Activated CD4-positive, alpha-beta T cell treated with anti-CD3 and anti-CD28 coated beads, Interleukin-2, amount 10 ng/mL, durations not matched to agents 7 days and 5 days (primary cell): ENCODE measurements around the gene ADGRF5. TPM values are rescaled to one million over a fixed set of nuclear protein-coding genes. Genes with fewer than 3 reads are reported as not detected.

Experiments used
- CTCF ChIA-PET: fragments of 350-600 bp; sonication (Branson Sonifier 250); formaldehyde crosslinking; loops from one replicate; lab custom pipeline; 2021; ENCODE audit warnings: antibody characterized with exemption; lab: Charles Lee
- POLR2A ChIA-PET: fragments of 350-600 bp; sonication (Branson Sonifier 250); formaldehyde crosslinking; loops from one replicate; lab custom pipeline; 2021; ENCODE audit warnings: antibody characterized with exemption; lab: Charles Lee
- DNase-seq: peaks from one replicate; pipeline ENCODE4 v3.0.0-alpha.2; 2020
- H3K27ac Mint-ChIP-seq: one replicate; pipeline ENCODE4 v1.8.0; 2021; ENCODE audit warnings: mild to moderate bottlenecking, moderate library complexity, mixed read lengths
- H3K27me3 Mint-ChIP-seq: one replicate; pipeline ENCODE4 v1.8.0; 2021; ENCODE audit warnings: mixed read lengths
- H3K36me3 Mint-ChIP-seq: one replicate; pipeline ENCODE4 v1.8.0; 2021; ENCODE audit warnings: low read depth, mixed read lengths
- H3K4me1 Mint-ChIP-seq: one replicate; pipeline ENCODE4 v1.8.0; 2021; ENCODE audit warnings: mixed read lengths
- H3K4me3 Mint-ChIP-seq: one replicate; pipeline ENCODE4 v1.8.0; 2021; ENCODE audit warnings: mild to moderate bottlenecking, moderate library complexity, mixed read lengths
- H3K9me3 Mint-ChIP-seq: one replicate; pipeline ENCODE4 v1.8.0; 2021; ENCODE audit warnings: mixed read lengths
- total RNA-seq, 2 experiments: library from RNA; stranded (reverse); gene quantifications; one replicate each; pipeline ENCODE4 v1.2.3, GENCODE V29; 2021

ADGRF5 gene
- total RNA-seq, 2 experiments from 2014 or later, result not detected

GRCh38 chr6:46953921-46954320, 32.2 kb upstream of the ADGRF5 start:
- Mint-ChIP-seq H3K4me3 (no peak overlapping the region), H3K36me3 (no peaks in the 10 kb centered on the region), H3K27ac (no peak overlapping the region), H3K27me3 (peaks cover 1% of the 10 kb centered on the region), H3K9me3 (no peaks in the 10 kb centered on the region), H3K4me1 (no peaks in the 10 kb centered on the region)
- no peak for DNase-seq
- CTCF ChIA-PET, result no interaction called here
- POLR2A ChIA-PET, result no interaction called here

GRCh38 chr6:46949632-46950280, 28.0 kb upstream of the ADGRF5 start:
- CTCF ChIA-PET, result no interaction called here
- POLR2A ChIA-PET, result no interaction called here
- H3K4me1 Mint-ChIP-seq, result no peaks in the 10 kb centered on the region
- no peak overlapping the region for H3K27ac Mint-ChIP-seq
- no peaks in the 10 kb centered on the region for H3K36me3 Mint-ChIP-seq
- H3K4me3 Mint-ChIP-seq, result no peak overlapping the region
- no peaks in the 10 kb centered on the region for H3K9me3 Mint-ChIP-seq
- DNase-seq, result no peak
- peaks cover 1% of the 10 kb centered on the region for H3K27me3 Mint-ChIP-seq

GRCh38 chr6:46948699-46949098, 27.0 kb upstream of the ADGRF5 start:
- Mint-ChIP-seq H3K4me3 (no peak overlapping the region), H3K27me3 (no peaks in the 10 kb centered on the region), H3K36me3 (no peaks in the 10 kb centered on the region), H3K27ac (no peak overlapping the region), H3K9me3 (no peaks in the 10 kb centered on the region), H3K4me1 (no peaks in the 10 kb centered on the region)
- no peak for DNase-seq
- CTCF ChIA-PET, result no interaction called here
- POLR2A ChIA-PET, result no interaction called here

- POLR2A ChIA-PET, result no interaction called here
Observed at GRCh38 chr6:46947497-46947896, 25.8 kb upstream of the ADGRF5 start.

GRCh38 chr6:46940433-46941226, 18.9 kb upstream of the ADGRF5 start:
- DNase-seq, result no peak
- H3K36me3 Mint-ChIP-seq, result no peaks in the 10 kb centered on the region
- no peak overlapping the region for H3K27ac Mint-ChIP-seq
- no peaks in the 10 kb centered on the region for H3K27me3 Mint-ChIP-seq
- no peak overlapping the region for H3K4me3 Mint-ChIP-seq
- H3K4me1 Mint-ChIP-seq, result no peaks in the 10 kb centered on the region
- no peaks in the 10 kb centered on the region for H3K9me3 Mint-ChIP-seq
- POLR2A ChIA-PET, result no interaction called here
- CTCF ChIA-PET, result interaction anchor here (0.6 to 0.9 kb wide), 4 partner anchors 12 to 75 kb away, joined by 4 to 6 read pairs (median 4); no protein-coding TSS in a partner anchor

More at GRCh38 chr6:46947497-46947896, 25.8 kb upstream of the ADGRF5 start:
- H3K27ac Mint-ChIP-seq, result no peak overlapping the region
- H3K27me3 Mint-ChIP-seq, result no peaks in the 10 kb centered on the region
- H3K36me3 Mint-ChIP-seq, result no peaks in the 10 kb centered on the region
- H3K4me3 Mint-ChIP-seq, result no peak overlapping the region
- CTCF ChIA-PET, result interaction anchor here (0.9 kb wide), 1 partner anchor 11 kb away, joined by 3 read pairs; no protein-coding TSS in a partner anchor
- no peak for DNase-seq
- H3K4me1 Mint-ChIP-seq, result no peaks in the 10 kb centered on the region
- no peaks in the 10 kb centered on the region for H3K9me3 Mint-ChIP-seq

- ChIA-PET CTCF (no interaction called here), POLR2A (no interaction called here)
- no peaks in the 10 kb centered on the region for H3K4me1 Mint-ChIP-seq
- H3K36me3 Mint-ChIP-seq, result no peaks in the 10 kb centered on the region
- no peak overlapping the region for H3K4me3 Mint-ChIP-seq
- no peak overlapping the region for H3K27ac Mint-ChIP-seq
- DNase-seq, result no peak
- H3K9me3 Mint-ChIP-seq, result no peaks in the 10 kb centered on the region
- no peaks in the 10 kb centered on the region for H3K27me3 Mint-ChIP-seq
Observed at GRCh38 chr6:46937642-46938041, 15.9 kb upstream of the ADGRF5 start.

- Mint-ChIP-seq H3K27me3 (no peaks in the 10 kb centered on the region), H3K4me3 (no peak overlapping the region), H3K4me1 (no peaks in the 10 kb centered on the region), H3K36me3 (no peaks in the 10 kb centered on the region), H3K27ac (no peak overlapping the region), H3K9me3 (no peaks in the 10 kb centered on the region)
- CTCF ChIA-PET, result no interaction called here
- POLR2A ChIA-PET, result no interaction called here
- DNase-seq, result no peak
Observed at GRCh38 chr6:46935687-46936086, 13.9 kb upstream of the ADGRF5 start.

GRCh38 chr6:46933751-46934150, 12.0 kb upstream of the ADGRF5 start:
- DNase-seq, result no peak
- H3K4me1 Mint-ChIP-seq, result no peaks in the 10 kb centered on the region
- no peaks in the 10 kb centered on the region for H3K9me3 Mint-ChIP-seq
- no peak overlapping the region for H3K27ac Mint-ChIP-seq
- no peaks in the 10 kb centered on the region for H3K27me3 Mint-ChIP-seq
- ChIA-PET CTCF (no interaction called here), POLR2A (no interaction called here)
- no peak overlapping the region for H3K4me3 Mint-ChIP-seq
- H3K36me3 Mint-ChIP-seq, result no peaks in the 10 kb centered on the region

GRCh38 chr6:46932526-46933319, 11.0 kb upstream of the ADGRF5 start:
- H3K27ac Mint-ChIP-seq, result no peak overlapping the region
- no peaks in the 10 kb centered on the region for H3K4me1 Mint-ChIP-seq
- no peak for DNase-seq
- CTCF ChIA-PET, result no interaction called here
- H3K36me3 Mint-ChIP-seq, result no peaks in the 10 kb centered on the region
- POLR2A ChIA-PET, result no interaction called here
- no peaks in the 10 kb centered on the region for H3K9me3 Mint-ChIP-seq
- H3K27me3 Mint-ChIP-seq, result no peaks in the 10 kb centered on the region
- no peak overlapping the region for H3K4me3 Mint-ChIP-seq

- DNase-seq, result no peak
- Mint-ChIP-seq H3K4me1 (no peaks in the 10 kb centered on the region), H3K27ac (no peak overlapping the region), H3K9me3 (no peaks in the 10 kb centered on the region), H3K27me3 (no peaks in the 10 kb centered on the region), H3K4me3 (no peak overlapping the region), H3K36me3 (no peaks in the 10 kb centered on the region)
- ChIA-PET POLR2A (no interaction called here), CTCF (no interaction called here)
Observed at GRCh38 chr6:46931416-46931815, 9.7 kb upstream of the ADGRF5 start.

- H3K36me3 Mint-ChIP-seq, result no peaks in the 10 kb centered on the region
- POLR2A ChIA-PET, result no interaction called here
- H3K4me1 Mint-ChIP-seq, result no peaks in the 10 kb centered on the region
- no peak overlapping the region for H3K4me3 Mint-ChIP-seq
- no peaks in the 10 kb centered on the region for H3K9me3 Mint-ChIP-seq
- H3K27me3 Mint-ChIP-seq, result no peaks in the 10 kb centered on the region
- DNase-seq, result no peak
- CTCF ChIA-PET, result no interaction called here
- no peak overlapping the region for H3K27ac Mint-ChIP-seq
Observed at GRCh38 chr6:46930331-46930730, 8.6 kb upstream of the ADGRF5 start.

GRCh38 chr6:46927066-46927465, 5.3 kb upstream of the ADGRF5 start:
- H3K4me3 Mint-ChIP-seq, result no peak overlapping the region
- no peak for DNase-seq
- H3K27ac Mint-ChIP-seq, result no peak overlapping the region
- no peaks in the 10 kb centered on the region for H3K27me3 Mint-ChIP-seq
- no peaks in the 10 kb centered on the region for H3K36me3 Mint-ChIP-seq
- H3K9me3 Mint-ChIP-seq, result no peaks in the 10 kb centered on the region
- no peaks in the 10 kb centered on the region for H3K4me1 Mint-ChIP-seq
- POLR2A ChIA-PET, result no interaction called here
- CTCF ChIA-PET, result no interaction called here

GRCh38 chr6:46926481-46926880, 4.7 kb upstream of the ADGRF5 start:
- CTCF ChIA-PET, result no interaction called here
- H3K4me3 Mint-ChIP-seq, result no peak overlapping the region
- H3K27me3 Mint-ChIP-seq, result no peaks in the 10 kb centered on the region
- no peaks in the 10 kb centered on the region for H3K4me1 Mint-ChIP-seq
- H3K9me3 Mint-ChIP-seq, result no peaks in the 10 kb centered on the region
- POLR2A ChIA-PET, result no interaction called here
- DNase-seq, result no peak
- H3K27ac Mint-ChIP-seq, result no peak overlapping the region
- H3K36me3 Mint-ChIP-seq, result no peaks in the 10 kb centered on the region
